Nasal cavity respiratory epithelium epithelial cell of viscerocranial mucosa (primary cell): ENCODE measurements around the gene OR5I1. TPM values are rescaled to one million over a fixed set of nuclear protein-coding genes. Genes with fewer than 3 reads are reported as not detected.

Experiments used
- total RNA-seq: library from RNA; depleted of rRNA; stranded (reverse); fragments of >200 nt; gene quantifications from 2 replicates; pipeline ENCODE4 v1.2.3, GENCODE V29; 2014

OR5I1 gene
- total RNA-seq, result not detected in 2 replicates

GRCh38 chr11:55936300-55936699 lies at the start of gene OR5I1:
Gene OR5I1 (minus strand): TSS chr11:55936400. CDS start chr11:55936400, 0 bp downstream.

GRCh38 chr11:55969845-55970244 lies 33.6 kb upstream of the OR5I1 start, which contains the start of gene OR10AG1:
Gene OR10AG1 (minus strand): TSS chr11:55969945. CDS start chr11:55969907, 38 bp downstream.

GRCh38 chr11:55914482-55914881 lies 21.7 kb downstream of the OR5I1 start, which contains the start of gene OR5W2:
Gene OR5W2 (minus strand): TSS chr11:55914582. CDS start chr11:55914582, 0 bp downstream.

Other genes with a start within 250 kb of the OR5I1 start
- not detected in 2 replicates for gene OR5D13, start 163.0 kb downstream of the OR5I1 start, total RNA-seq
- not detected in 2 replicates for gene OR5D14, start 140.8 kb downstream of the OR5I1 start, total RNA-seq
- gene OR5L1, start 125.0 kb downstream of the OR5I1 start, total RNA-seq, result not detected in 2 replicates
- gene OR5D18, start 116.8 kb downstream of the OR5I1 start, total RNA-seq, result not detected in 2 replicates
- not detected in 2 replicates for gene OR5L2, start 109.2 kb downstream of the OR5I1 start, total RNA-seq
- gene OR5D16, start 97.6 kb downstream of the OR5I1 start, total RNA-seq, result not detected in 2 replicates
- gene TRIM51, start 53.1 kb downstream of the OR5I1 start, total RNA-seq, result not detected in 2 replicates
- gene OR5W2, start 21.8 kb downstream of the OR5I1 start, total RNA-seq, result not detected in 2 replicates
- not detected in 2 replicates for gene OR10AG1, start 33.5 kb upstream of the OR5I1 start, total RNA-seq
- gene OR5F1, start 58.2 kb upstream of the OR5I1 start, total RNA-seq, result not detected in 2 replicates
- not detected in 2 replicates for gene OR5AS1, start 91.3 kb upstream of the OR5I1 start, total RNA-seq
- not detected in 2 replicates for gene OR8I2, start 156.9 kb upstream of the OR5I1 start, total RNA-seq
- not detected in 2 replicates for gene OR8H2, start 167.3 kb upstream of the OR5I1 start, total RNA-seq
- gene OR8H3, start 186.0 kb upstream of the OR5I1 start, total RNA-seq, result not detected in 2 replicates
- gene OR8J3, start 203.8 kb upstream of the OR5I1 start, total RNA-seq, result not detected in 2 replicates
- not detected in 2 replicates for gene OR8K5, start 223.9 kb upstream of the OR5I1 start, total RNA-seq
- gene OR5J2, start 240.2 kb upstream of the OR5I1 start, total RNA-seq, result not detected in 2 replicates